ENCODE measurements around the gene PRRG2.
"Not testable (repeated sequence)": the region's sequence is repeated elsewhere in the genome, so short reads cannot be mapped to it uniquely, and the experiment has no call there.

PRRG2 gene

DNA sequence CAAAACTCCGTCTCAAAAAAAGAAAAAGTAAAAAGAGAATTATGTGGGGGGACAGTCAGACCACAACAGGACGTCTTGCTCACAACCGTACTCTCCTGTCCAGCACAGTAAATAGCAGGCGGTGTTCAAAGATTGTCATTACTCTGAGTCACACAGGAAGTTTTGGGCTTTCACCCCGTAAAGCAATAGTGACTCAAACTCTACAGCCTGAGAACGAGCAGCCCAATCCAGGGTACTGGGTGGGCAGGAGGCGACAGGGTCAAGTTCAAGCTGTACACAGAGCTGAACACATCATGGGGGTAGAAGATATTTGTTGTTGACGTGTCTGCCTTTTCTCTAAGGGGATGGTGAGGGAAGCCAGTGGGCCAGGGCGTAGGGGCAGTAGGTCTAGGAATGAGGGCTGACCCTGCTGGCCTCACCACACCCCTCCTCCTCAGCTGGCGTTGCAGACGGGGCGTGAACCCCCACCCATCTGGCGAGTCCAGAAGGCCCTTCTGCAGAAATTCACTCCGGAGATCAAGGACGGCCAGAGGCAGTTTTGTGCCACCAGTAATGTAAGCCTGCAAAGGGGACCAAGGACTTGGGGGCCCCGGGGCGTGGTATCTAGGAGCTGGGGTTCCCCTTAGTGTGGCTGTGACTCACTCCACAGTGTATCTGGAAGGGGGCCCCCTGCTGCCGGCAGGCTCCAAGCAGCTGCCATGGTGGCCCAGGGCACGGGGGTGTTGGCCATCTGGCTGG, 33.1 kb downstream of the PRRG2 start:
- no peak for DNase-seq

DNA sequence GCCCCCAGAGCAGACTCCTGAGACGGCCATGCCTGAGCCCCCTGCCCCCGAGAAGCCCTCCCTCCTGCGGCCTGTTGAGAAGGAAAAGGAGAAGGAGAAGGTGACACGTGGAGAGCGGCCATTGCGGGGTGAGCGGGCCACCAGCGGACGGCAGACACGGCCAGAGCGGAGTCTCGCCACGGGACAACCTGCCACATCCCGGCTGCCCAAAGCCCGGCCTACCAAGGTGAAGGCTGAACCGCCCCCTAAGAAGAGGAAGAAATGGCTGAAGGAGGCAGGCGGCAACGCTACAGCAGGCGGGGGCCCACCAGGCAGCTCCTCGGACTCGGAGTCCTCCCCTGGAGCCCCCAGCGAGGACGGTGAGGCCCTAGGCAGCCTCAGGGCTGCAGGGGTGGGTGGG, 34.7 kb downstream of the PRRG2 start:
- DNase-seq: no peak

DNA sequence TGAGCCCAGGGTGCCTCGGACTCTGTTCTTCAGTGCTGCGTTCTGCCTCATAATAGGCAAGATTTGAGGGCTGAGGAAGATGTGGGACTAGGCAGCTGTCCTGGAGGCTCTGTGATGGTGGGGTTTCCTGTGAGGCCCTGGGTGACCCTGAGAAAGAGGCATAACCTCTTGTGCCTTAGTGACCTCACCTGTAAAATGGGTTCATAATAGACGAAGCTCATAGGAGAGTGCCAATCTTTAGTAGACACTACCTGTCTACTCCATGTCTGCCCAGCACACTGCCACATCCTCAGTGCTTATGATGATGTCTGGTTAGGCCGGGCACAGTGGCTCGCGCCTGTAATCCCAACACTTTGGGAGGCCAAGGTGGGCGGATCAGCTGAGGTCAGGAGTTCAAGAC, 35.4 kb downstream of the PRRG2 start:
- DNase-seq: no peak

GRCh38 chr19:49616945-49617344, 35.8 kb downstream of the PRRG2 start:
- DNase-seq: no peak

DNA sequence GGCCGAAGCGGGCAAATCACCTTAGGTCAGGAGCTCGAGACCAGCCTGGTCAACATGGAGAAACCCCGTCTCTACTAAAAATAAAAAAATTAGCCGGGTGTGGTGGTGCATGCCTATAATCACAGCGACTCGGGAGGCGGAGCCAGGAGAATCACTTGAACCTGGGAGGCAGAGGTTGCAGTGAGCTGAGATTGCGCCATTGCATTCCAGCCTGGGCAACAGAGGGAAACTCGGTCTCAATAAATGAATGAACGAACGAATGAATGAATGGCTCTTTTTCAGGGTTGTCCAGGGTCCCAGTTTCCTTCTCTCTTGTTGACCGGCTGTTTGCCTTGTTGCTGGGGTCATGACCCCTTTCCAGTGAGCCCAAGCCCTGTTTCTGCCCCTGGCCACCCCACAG, 36.7 kb downstream of the PRRG2 start:
- DNase-seq: not testable (repeated sequence)

DNA sequence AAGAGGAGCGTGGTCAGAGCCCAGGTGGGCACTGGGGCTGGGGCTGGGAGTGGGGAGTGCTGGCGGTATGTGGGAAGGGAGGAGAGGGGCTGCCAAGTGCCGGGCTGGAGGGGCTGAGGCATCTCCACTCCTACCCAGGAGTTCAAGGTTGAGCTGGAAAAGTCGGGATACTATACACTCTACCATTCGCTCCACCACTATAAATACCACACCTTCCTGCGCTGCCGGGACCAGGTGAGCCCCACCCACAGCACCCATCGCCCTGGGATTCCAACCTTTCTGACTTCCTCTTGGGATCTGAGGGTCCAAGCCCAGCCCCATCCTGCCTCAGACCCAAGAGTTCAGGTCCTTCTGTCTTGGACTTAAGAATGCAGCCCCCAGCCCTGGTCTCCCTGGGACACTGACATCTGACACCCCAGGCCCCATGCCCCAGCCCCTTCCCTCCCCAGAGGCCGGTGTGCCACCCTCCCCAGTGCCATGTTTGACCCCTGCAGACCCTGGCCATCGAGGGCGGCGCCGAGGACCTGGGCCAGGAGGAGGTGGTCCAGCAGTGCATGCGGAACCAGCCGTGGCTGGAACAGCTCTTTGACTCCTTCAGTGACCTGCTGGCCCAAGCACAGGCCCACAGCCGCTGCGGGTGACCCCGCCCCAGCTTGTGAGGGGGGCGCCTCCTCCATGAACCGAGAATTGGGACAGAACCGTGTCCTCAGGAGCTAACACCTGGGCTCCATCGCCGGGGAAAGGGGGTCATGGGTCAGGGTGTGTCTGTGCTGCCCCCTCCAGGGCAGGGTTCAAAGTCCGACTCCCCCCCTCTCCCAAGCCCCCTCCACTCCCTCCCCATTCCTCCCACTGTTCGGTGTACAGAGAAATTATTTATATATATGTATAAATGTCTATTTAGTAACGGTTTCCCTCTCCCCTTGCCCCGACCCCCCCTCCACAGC, 44.1 kb downstream of the PRRG2 start:
- DNase-seq: no peak

DNA sequence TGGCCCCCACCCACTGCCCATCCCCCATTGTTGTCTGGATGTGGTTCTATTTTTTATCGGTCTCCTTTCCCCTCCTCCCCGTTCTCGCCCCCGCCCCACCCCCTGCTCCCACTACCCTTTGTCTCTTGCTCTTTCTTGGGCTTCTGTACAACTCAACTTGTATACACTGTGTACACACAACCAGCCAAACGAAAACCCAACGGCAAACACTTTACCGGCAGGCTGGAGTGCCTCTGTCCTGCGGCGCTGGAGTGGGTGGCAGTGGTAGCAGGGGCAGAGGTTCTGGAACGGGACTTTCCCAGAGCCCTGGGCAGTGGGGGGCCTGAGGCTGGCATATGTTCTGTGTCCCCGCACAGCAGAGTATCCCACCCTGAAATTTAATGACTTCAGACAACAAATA, 45.1 kb downstream of the PRRG2 start:
- no peak for DNase-seq

DNA sequence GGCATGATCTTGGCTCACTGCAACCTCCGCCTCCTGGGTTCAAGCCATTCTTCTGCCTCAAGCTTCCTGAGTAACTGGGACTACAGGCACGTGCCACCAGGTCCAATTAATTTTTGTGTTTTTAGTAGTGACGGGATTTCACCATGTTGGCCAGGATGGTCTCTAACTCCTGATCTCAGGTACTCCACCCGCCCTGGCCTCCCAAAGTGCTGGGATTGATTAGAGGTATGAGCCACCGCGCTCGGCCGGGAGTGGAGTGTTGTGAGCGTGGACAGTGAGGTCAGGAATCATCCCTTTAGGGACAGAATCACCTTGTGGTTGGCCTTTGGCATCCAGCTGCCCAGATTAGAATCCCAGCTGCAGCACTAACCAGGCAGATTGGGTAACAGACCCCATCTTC, 48.5 kb downstream of the PRRG2 start:
- DNase-seq: no peak

DNA sequence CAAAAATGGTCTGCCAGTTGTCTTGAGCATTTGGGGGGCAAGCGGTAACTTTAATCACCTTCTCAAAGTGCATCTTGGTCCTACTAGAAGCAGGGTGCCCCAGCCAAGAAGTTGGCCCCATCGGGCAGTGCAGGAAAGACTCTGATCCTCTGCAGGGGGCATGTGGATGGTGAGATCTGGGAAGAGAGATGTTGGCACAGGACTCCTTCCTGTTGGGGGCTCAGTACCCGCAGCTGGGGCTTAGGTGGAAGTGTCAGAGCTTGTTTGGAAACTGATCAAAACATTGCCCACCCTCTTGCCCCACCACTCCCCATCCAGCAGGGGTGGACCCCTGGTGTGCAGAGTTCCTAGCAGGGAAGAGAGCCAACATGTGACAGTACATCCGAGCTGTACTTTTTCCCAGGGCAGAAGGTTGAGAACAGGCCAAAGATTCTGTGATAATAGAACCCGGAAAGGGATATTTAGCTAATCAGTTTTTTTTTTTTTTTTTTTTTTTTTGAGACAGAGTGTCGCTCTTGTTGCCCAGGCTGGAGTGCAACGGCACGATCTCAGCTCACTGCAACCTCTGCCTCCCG, 50.0 kb downstream of the PRRG2 start:
- no peak for DNase-seq

GRCh38 chr19:49631610-49632192, 50.6 kb downstream of the PRRG2 start:
- DNase-seq: no peak

GRCh38 chr19:49632576-49632975, 51.5 kb downstream of the PRRG2 start:
- DNase-seq: no peak

GRCh38 chr19:49633273-49633672, 52.2 kb downstream of the PRRG2 start:
- not testable (repeated sequence) for DNase-seq

DNA sequence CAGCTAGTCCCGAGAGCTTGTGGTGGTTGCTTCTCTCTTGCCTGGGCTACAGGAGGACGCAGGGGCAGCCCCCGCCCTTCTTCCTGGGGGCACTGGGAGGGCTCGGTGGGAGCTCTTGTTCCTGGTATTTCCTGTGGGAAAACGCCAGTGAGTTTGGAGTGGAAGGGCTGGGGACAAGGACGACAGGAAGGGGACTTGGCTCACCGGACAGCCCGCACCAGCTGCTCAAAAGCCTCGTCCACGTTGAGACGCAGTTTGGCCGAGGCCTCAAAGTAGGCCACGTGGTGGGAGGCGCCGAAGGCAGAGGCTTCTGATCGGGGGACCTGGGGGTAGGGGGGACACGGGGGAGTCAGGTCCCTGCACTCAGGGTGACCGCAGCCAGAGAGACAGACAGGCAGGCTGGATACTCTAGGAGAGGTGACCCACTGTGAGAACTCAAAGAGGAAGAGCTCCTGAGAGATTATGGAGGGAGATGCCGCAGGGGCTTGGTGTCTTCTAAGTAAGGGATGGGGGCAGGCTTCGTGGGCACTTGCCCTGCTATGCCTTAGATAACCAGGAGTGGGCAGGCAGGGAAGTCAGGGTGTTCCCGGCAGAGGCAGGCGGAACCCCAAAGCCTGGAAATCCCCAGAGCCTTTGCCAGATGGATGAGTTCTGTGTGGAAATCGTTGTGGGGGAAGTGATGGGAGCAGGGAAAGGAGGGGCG, 54.6 kb downstream of the PRRG2 start:
- no peak for DNase-seq

DNA sequence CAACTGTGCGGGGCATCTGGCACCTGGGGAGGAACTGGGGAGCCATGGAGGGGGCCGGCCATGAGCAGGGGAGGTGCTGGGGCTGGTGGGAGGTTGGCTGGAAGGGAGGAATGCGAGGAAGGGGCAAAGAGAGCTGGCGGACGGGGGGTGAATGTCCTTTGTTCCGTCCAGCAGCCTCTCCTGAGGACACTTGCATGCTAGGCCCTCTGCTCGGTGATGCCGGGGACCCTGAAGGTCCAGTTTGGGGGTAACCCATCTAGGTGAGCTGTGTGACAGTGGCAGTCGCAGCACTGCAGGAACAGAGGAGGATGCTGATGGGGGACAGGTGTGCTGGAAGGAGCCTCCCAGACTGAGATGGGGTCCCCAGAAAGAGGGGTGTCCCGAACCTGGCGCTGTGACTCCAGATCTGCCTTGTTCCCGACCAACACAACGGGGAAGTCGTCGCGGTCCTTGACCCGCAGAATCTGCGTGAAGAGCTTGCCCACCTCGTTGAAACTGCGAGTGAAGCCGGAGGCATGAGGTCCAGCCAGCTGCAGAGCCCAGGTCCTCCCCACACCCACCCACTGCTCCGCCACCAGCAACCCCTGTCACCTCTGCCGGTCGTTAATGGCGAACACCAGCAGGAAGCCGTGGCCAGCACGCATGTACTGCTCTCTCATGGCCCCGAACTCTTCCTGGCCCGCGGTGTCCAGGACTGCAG, 55.3 kb downstream of the PRRG2 start:
- no peak for DNase-seq

GRCh38 chr19:49637821-49638738, 57.0 kb downstream of the PRRG2 start:
- no peak for DNase-seq

DNA sequence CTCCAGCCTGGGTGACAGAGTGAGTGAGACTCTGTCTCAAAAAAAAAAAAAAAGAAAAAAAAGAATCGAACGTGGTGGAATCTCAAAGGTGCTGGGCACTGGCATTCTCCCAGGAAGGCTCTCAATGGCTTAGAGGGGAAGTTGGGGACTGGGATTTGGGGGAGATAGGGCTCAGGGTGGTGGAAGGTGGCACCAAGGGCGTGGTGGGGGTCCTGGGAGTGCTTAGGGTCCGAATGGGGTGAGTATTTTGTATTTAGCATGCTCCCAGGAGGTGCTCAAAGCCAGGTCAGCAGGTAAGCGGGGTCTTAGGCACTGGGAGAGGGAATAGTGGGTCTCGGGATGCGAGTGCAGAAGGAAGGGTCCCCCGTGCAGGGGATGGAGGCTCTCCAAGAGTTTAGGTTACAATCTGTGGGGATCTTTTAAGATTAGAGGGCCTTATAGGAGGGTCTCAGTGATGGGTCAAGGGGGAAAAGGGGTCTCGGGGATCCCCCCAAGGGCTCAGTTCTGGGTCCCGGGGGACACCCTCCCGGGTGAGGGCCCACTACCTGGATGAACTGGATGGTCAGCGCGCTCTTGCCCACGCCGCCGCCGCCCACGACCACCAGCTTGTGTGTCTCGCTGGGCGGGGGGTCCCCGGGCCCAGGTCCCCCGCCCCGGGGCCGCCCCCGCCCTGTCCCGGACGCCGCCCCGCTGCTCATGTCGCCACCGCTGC, 58.4 kb downstream of the PRRG2 start:
- no peak for DNase-seq

- DNase-seq: peak; percentile 100
Measured at GRCh38 chr19:49640113-49640898, 59.2 kb downstream of the PRRG2 start, which contains the start of gene RRAS. RRAS (minus strand) TSS chr19:49640143; CDS start chr19:49640098, 45 bp downstream.

Measured in activated CD4-positive, CD25-positive, alpha-beta regulatory T cell treated with anti-CD3 and anti-CD28 coated beads, Interleukin-2, amount 50 U/mL, for 72 hours (primary cell).